Activated CD8-positive, alpha-beta memory T cell treated with anti-CD3 and anti-CD28 coated beads, Interleukin-2, amount 10 ng/mL, durations not matched to agents 7 days and 5 days (primary cell): ENCODE data around the gene KIF5C. TPM values are rescaled to one million over a fixed set of nuclear protein-coding genes. Genes with fewer than 3 reads are reported as not detected.
"Not testable (repeated sequence)": the region's sequence is repeated elsewhere in the genome, so short reads cannot be mapped to it uniquely, and the experiment has no call there.

Experiments used
- ATAC-seq: fragments of 150-1000 bp; cut with Tn5 transposase; one replicate; pipeline ENCODE4 v1.10.0; 2021; ENCODE audit warnings: moderate library complexity
- CTCF ChIA-PET: fragments of 350-600 bp; sonication (Branson Sonifier 250); formaldehyde crosslinking; loops from one replicate; lab custom pipeline; 2021; ENCODE audit warnings: antibody characterized with exemption; lab: Charles Lee
- DNase-seq: peaks from one replicate; pipeline ENCODE4 v3.0.0-alpha.2; 2020
- H3K27ac Mint-ChIP-seq: one replicate; pipeline ENCODE4 v1.8.0; 2021; ENCODE audit warnings: mild to moderate bottlenecking, mixed read lengths
- H3K27me3 Mint-ChIP-seq: one replicate; pipeline ENCODE4 v1.8.0; 2021; ENCODE audit warnings: mixed read lengths
- H3K36me3 Mint-ChIP-seq: one replicate; pipeline ENCODE4 v1.8.0; 2021; ENCODE audit warnings: mild to moderate bottlenecking, mixed read lengths
- H3K4me1 Mint-ChIP-seq: one replicate; pipeline ENCODE4 v1.8.0; 2021; ENCODE audit warnings: mixed read lengths
- H3K4me3 Mint-ChIP-seq: one replicate; pipeline ENCODE4 v1.8.0; 2021; ENCODE audit warnings: mild to moderate bottlenecking, moderate library complexity, mixed read lengths
- H3K9me3 Mint-ChIP-seq: one replicate; pipeline ENCODE4 v1.8.0; 2022; ENCODE audit warnings: low read depth, mixed read lengths
- total RNA-seq, 2 experiments: library from RNA; stranded (reverse); gene quantifications; one replicate each; pipeline ENCODE4 v1.2.3, GENCODE V29; 2021

The KIF5C gene
- total RNA-seq, 2 experiments from 2014 or later = 16.2 to 18.3 TPM

GRCh38 chr2:148979919-148980277, 104.9 kb downstream of the KIF5C start:
- CTCF ChIA-PET = no interaction called here
- Mint-ChIP-seq H3K27me3 (no peaks in the 10 kb centered on the region), H3K4me1 (peaks cover 2% of the 10 kb centered on the region), H3K9me3 (no peaks in the 10 kb centered on the region), H3K36me3 (peaks cover 18% of the 10 kb centered on the region), H3K4me3 (no peak overlapping the region), H3K27ac (no peak overlapping the region)
- ATAC-seq (no peak), DNase-seq (no peak)

DNA sequence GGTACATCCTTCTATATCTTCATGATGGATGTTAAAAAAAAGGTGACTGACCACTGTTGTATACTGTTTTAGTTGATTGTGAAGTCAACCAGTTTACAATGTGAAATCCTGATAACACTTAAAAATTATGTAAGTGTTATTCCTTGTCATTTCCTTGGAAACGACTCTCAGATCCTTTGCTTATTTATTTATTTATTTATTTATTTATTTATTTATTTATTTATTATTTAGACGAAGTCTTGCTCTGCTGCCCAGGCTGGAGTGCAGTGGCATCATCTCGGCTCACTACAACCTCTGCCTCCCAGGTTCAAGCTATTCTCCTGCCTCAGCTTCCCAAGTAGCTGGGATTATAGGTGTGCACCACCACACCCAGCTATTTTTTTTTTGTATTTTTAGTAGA, 105.5 kb downstream of the KIF5C start:
- DNase-seq, H3K9me3 Mint-ChIP-seq, H3K4me3 Mint-ChIP-seq, ATAC-seq, H3K27me3 Mint-ChIP-seq, CTCF ChIA-PET, H3K27ac Mint-ChIP-seq, H3K4me1 Mint-ChIP-seq: not testable (repeated sequence)
- peaks cover 18% of the 10 kb centered on the region for H3K36me3 Mint-ChIP-seq

- H3K4me1 Mint-ChIP-seq = no peaks in the 10 kb centered on the region
- no peaks in the 10 kb centered on the region for H3K27me3 Mint-ChIP-seq
- DNase-seq (no peak), ATAC-seq (no peak)
- CTCF ChIA-PET = no interaction called here
- H3K27ac Mint-ChIP-seq = no peak overlapping the region
- no peak overlapping the region for H3K4me3 Mint-ChIP-seq
- peaks cover 18% of the 10 kb centered on the region for H3K36me3 Mint-ChIP-seq
- no peaks in the 10 kb centered on the region for H3K9me3 Mint-ChIP-seq
Observed at GRCh38 chr2:148981324-148981723, 106.3 kb downstream of the KIF5C start.

- Mint-ChIP-seq H3K9me3 (no peaks in the 10 kb centered on the region), H3K4me1 (no peaks in the 10 kb centered on the region), H3K27me3 (no peaks in the 10 kb centered on the region), H3K36me3 (peaks cover 18% of the 10 kb centered on the region), H3K4me3 (no peak overlapping the region), H3K27ac (no peak overlapping the region)
- no peak for ATAC-seq
- CTCF ChIA-PET = interaction anchor here (0.9 kb wide), 1 partner anchor 10 kb away, joined by 3 read pairs; no protein-coding TSS in a partner anchor
- no peak for DNase-seq
Observed at GRCh38 chr2:148981781-148982180, 106.8 kb downstream of the KIF5C start.

DNA sequence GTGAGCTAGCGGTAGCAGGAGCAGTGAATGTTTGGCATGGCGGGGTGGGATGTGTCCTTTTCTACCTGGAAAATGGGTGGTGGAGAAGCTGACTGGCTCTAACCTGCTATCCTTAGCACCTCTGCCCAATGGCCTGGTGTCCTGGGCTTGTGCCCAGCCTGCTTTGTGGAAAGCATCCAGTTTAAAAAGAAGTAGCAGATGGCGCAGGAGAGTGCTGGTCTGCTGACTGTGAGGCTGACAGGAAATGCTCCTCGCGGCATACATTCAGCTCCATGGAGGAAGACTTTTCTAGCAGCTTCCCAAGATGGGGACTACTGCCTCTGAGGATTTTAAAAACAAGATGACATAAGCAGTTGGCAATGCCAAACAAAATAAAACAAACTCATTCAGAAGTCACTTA, 107.3 kb downstream of the KIF5C start:
- Mint-ChIP-seq H3K27ac (no peak overlapping the region), H3K27me3 (no peaks in the 10 kb centered on the region), H3K4me3 (no peak overlapping the region), H3K9me3 (no peaks in the 10 kb centered on the region), H3K4me1 (no peaks in the 10 kb centered on the region), H3K36me3 (peaks cover 18% of the 10 kb centered on the region)
- CTCF ChIA-PET = interaction anchor here (0.9 kb wide), 1 partner anchor 9 kb away, joined by 3 read pairs; no protein-coding TSS in a partner anchor
- no peak for DNase-seq
- no peak for ATAC-seq

GRCh38 chr2:148983896-148984295, 108.9 kb downstream of the KIF5C start:
- ATAC-seq (no peak), DNase-seq (no peak)
- Mint-ChIP-seq H3K27ac (no peak overlapping the region), H3K9me3 (no peaks in the 10 kb centered on the region), H3K4me3 (no peak overlapping the region), H3K36me3 (peaks cover 18% of the 10 kb centered on the region), H3K4me1 (no peaks in the 10 kb centered on the region), H3K27me3 (no peaks in the 10 kb centered on the region)
- CTCF ChIA-PET = interaction anchor here (1.0 kb wide), 1 partner anchor 58 kb away, joined by 3 read pairs; no protein-coding TSS in a partner anchor

GRCh38 chr2:148984449-148984848, 109.4 kb downstream of the KIF5C start:
- Mint-ChIP-seq H3K36me3 (peaks cover 18% of the 10 kb centered on the region), H3K27ac (no peak overlapping the region), H3K9me3 (no peaks in the 10 kb centered on the region), H3K27me3 (no peaks in the 10 kb centered on the region), H3K4me1 (no peaks in the 10 kb centered on the region), H3K4me3 (no peak overlapping the region)
- ATAC-seq (no peak), DNase-seq (no peak)
- CTCF ChIA-PET = interaction anchor here (1.0 kb wide), 1 partner anchor 59 kb away, joined by 3 read pairs; no protein-coding TSS in a partner anchor

- Mint-ChIP-seq H3K27me3 (no peaks in the 10 kb centered on the region), H3K4me1 (peaks cover 2% of the 10 kb centered on the region), H3K9me3 (no peaks in the 10 kb centered on the region), H3K36me3 (peaks cover 12% of the 10 kb centered on the region), H3K4me3 (no peak overlapping the region), H3K27ac (no peak overlapping the region)
- ATAC-seq = no peak
- CTCF ChIA-PET = no interaction called here
- no peak for DNase-seq
Observed at GRCh38 chr2:148987286-148987685, 112.3 kb downstream of the KIF5C start.

- H3K27me3 Mint-ChIP-seq = no peaks in the 10 kb centered on the region
- H3K4me1 Mint-ChIP-seq = peaks cover 2% of the 10 kb centered on the region
- ATAC-seq = no peak
- no peaks in the 10 kb centered on the region for H3K9me3 Mint-ChIP-seq
- no peak for DNase-seq
- H3K36me3 Mint-ChIP-seq = peaks cover 10% of the 10 kb centered on the region
- CTCF ChIA-PET = no interaction called here
- H3K27ac Mint-ChIP-seq = no peak overlapping the region
- no peak overlapping the region for H3K4me3 Mint-ChIP-seq
Observed at GRCh38 chr2:148988337-148988736, 113.3 kb downstream of the KIF5C start.

GRCh38 chr2:148989882-148990493, 115.0 kb downstream of the KIF5C start:
- Mint-ChIP-seq H3K9me3 (no peaks in the 10 kb centered on the region), H3K36me3 (peaks cover 1% of the 10 kb centered on the region), H3K27me3 (no peaks in the 10 kb centered on the region), H3K4me3 (no peak overlapping the region), H3K27ac (no peak overlapping the region), H3K4me1 (peaks cover 2% of the 10 kb centered on the region)
- peak; percentile 69 for DNase-seq
- CTCF ChIA-PET = interaction anchor here (0.9 kb wide), 3 partner anchors 11 to 481 kb away, joined by 3 to 10 read pairs (median 4); no protein-coding TSS in a partner anchor
- ATAC-seq = peak; percentile 79

DNA sequence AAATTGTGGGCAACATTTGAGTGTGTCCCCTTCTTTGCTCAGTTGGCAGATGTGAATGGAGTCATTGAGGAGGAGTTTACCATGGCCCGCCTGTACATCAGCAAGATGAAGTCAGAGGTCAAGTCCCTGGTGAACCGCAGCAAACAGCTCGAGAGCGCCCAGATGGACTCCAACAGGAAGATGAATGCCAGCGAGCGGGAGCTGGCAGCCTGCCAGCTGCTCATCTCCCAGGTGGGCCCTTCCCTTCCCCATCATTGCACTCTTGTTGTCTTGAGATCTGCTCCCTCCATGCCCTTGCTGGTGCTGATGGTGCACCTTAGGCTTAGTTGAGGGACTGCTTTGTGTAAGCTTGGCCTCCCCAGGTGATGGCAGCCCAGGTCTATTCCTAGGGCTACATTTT, 115.9 kb downstream of the KIF5C start:
- Mint-ChIP-seq H3K9me3 (no peaks in the 10 kb centered on the region), H3K36me3 (peaks cover 4% of the 10 kb centered on the region), H3K27me3 (no peaks in the 10 kb centered on the region), H3K4me1 (peaks cover 2% of the 10 kb centered on the region), H3K4me3 (no peak overlapping the region), H3K27ac (no peak overlapping the region)
- DNase-seq (no peak), ATAC-seq (no peak)
- CTCF ChIA-PET = interaction anchor here (0.7 kb wide), 1 partner anchor 1001 kb away, joined by 3 read pairs; no protein-coding TSS in a partner anchor

DNA sequence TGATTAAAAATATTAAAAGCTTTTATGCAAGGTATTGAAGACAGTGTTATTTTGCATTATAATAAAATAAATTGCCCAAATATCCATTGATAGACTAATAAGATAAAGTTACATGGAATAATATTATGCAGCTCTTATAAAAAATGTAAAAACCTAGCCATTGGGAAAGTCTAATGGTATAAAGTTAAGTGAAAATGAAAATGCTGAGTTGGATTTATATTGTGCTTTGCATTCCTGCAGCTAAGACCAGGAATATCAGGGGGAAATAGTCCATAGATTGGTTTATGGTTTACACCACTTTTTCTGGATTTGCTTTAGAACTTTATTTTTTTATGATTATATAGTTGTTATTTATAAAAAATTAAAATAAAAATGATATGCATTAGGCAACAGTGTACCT, 117.4 kb downstream of the KIF5C start:
- DNase-seq (no peak), ATAC-seq (no peak)
- H3K27me3 Mint-ChIP-seq = no peaks in the 10 kb centered on the region
- peaks cover 4% of the 10 kb centered on the region for H3K36me3 Mint-ChIP-seq
- no peaks in the 10 kb centered on the region for H3K9me3 Mint-ChIP-seq
- H3K4me3 Mint-ChIP-seq = no peak overlapping the region
- CTCF ChIA-PET = interaction anchor here (0.6 kb wide), 1 partner anchor 379 kb away, joined by 7 read pairs; no protein-coding TSS in a partner anchor
- peaks cover 2% of the 10 kb centered on the region for H3K4me1 Mint-ChIP-seq
- no peak overlapping the region for H3K27ac Mint-ChIP-seq

- DNase-seq = no peak
- CTCF ChIA-PET = no interaction called here
- H3K27me3 Mint-ChIP-seq = no peaks in the 10 kb centered on the region
- ATAC-seq = no peak
- H3K9me3 Mint-ChIP-seq = no peaks in the 10 kb centered on the region
- peaks cover 4% of the 10 kb centered on the region for H3K36me3 Mint-ChIP-seq
- no peak overlapping the region for H3K27ac Mint-ChIP-seq
- no peak overlapping the region for H3K4me3 Mint-ChIP-seq
- peaks cover 2% of the 10 kb centered on the region for H3K4me1 Mint-ChIP-seq
Observed at GRCh38 chr2:148993351-148993750, 118.3 kb downstream of the KIF5C start.

- Mint-ChIP-seq H3K4me1 (peaks cover 2% of the 10 kb centered on the region), H3K36me3 (peaks cover 4% of the 10 kb centered on the region), H3K27me3 (no peaks in the 10 kb centered on the region), H3K27ac (no peak overlapping the region), H3K4me3 (no peak overlapping the region), H3K9me3 (no peaks in the 10 kb centered on the region)
- DNase-seq (no peak), ATAC-seq (no peak)
- CTCF ChIA-PET = no interaction called here
Observed at GRCh38 chr2:148994341-148994740, 119.3 kb downstream of the KIF5C start.
